GM19025 (cell line): ENCODE data around the gene EHD2.

Experiments used
- ATAC-seq: cut with Tn5 transposase; IDR thresholded peaks from one replicate; pipeline ENCODE4 v1.9.1; 2021; ENCODE audit warnings: mild to moderate bottlenecking, low read depth, moderate library complexity; ENCODE audit not compliant: unreplicated experiment

EHD2 gene

DNA sequence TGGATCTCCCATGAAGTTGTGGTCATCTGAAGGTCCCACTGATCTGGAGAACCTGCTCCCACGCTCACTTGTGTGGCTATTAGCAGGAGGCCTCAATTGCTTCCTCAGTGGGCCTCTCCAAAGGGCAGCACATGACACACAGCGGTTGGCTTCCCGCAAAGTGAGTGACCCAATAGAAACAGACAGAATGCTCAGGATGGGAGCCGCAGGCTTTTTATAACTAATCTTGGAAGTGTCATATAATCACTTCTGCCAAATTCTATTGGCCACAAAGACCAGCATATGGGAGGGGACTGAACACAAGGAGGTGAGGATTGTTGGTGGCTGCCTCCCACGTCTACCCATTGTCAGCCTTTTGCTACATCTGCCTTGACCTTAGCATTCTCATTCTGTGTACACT lies 22.1 kb upstream of the EHD2 start:
- ATAC-seq, result no peak

DNA sequence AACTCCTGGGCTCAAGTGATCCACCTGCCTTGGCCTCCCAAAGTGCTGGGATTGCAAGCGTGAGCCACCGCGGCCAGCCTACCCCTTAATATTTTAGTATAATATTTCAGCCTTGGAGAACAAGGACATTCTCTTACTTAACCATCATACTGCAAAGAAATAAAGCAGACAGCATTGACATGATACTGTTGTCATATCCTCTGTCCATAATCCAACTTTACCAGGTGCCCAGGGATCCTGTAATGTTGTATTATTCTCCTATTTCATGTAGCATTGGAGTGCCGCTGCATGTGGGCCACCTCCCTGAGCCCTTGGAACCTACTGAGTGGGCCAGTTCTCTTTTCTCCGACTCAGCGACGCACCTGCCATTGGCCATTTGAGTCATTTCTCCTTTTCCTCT lies 21.4 kb upstream of the EHD2 start:
- no peak for ATAC-seq

DNA sequence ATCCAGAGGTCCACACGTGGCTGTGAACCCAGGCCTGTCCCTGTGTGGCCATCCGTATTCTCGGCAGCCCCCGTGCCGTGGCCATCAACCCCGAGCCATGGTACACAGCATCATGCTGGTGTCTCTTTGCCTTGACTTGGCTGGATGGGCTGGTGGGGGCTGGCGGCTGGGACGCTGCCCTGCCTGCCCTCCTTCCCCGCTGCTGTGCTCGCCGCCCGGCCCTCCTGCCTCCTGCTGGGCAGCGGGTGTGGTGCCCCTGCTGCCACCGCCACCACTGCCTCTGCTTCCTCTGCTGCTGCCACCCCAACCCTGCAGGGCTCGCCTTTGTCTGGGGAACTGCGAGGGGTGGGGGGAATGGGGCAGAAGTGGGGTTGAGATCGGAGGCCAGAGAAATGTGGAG lies 19.7 kb upstream of the EHD2 start:
- ATAC-seq, result no peak

DNA sequence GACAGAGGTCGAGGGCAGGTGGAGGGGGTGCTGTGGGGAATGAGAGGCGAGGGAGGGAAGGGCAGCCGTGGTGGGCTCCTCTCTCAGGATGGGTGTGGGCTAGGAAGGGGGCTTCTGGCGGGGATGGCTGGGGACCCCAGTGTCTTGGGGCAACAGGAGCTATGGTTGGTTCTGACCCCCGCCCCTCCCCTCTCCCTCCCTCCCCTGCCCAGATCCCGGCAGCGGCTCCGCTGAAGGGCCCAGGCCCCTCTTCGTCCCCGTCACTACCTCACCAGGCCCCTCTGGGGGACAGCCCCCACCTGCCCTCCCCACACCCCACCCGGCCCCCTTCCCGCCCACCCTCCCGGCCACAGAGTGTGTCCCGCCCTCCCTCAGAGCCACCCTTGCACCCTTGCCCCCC lies 19.3 kb upstream of the EHD2 start:
- ATAC-seq, result no peak

DNA sequence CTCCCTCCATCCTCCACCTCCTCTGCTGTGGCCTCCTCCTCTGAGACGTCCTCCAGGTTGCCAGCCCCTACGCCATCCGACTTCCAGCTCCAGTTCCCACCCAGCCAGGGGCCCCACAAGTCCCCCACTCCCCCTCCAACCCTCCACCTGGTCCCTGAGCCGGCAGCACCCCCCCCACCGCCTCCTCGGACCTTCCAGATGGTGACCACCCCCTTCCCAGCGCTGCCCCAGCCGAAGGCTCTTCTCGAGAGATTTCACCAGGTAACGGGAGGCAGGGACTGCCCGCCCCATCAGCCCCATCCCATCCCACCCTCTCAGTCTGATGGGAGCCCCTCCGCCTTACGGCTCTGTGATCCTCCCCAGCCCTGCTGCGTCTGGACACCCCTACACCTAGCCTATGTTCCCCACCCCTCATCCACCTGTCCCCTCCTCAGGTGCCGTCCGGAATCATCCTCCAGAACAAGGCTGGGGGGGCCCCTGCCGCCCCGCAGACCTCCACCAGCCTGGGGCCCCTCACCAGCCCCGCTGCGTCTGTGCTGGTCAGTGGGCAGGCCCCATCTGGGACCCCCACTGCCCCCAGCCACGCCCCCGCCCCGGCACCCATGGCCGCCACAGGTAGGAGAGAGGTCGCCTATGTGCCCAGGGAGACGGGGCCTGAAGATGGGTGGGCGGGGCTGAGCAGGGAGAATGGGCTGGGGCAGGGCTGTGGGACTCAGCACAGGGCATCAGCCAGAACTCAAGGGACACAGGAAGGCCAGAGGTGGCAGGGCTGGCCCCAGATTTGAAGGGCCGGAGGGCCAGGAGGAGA lies 18.6 kb upstream of the EHD2 start:
- ATAC-seq, result no peak

DNA sequence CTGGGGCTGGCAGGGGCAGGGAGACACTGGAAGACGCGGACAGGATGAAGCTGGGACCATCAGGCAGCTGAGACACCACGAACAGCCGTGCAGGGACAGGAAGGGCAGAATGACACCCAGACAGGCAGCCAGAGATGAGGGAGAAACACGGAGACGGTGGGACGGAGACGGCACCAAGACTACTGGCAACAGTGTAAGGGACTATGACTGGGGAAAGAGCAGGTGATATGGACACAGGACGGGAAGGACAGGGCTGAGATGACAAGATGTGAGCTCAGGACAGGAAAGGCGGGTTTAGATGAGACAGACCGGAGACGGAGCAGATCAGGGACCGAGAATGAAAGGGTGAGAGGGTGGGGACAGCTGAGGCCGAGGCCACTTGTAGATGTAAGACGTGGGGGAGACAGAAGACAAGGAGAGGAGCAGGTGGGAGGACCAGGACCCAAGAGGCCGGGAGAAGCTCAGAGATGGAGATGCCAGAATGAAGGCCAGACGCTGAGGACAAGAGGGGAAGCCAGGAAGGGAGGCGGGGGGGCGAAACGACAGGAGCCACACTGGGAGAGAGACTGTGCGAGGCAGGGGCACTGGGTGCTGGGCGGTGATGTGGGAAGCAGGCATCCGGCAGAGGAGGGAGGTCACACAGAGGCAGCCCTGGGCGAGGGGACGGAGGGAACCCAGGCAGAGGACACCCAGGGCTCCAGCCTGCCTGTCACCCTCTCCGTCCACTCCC lies 17.5 kb upstream of the EHD2 start:
- no peak for ATAC-seq

DNA sequence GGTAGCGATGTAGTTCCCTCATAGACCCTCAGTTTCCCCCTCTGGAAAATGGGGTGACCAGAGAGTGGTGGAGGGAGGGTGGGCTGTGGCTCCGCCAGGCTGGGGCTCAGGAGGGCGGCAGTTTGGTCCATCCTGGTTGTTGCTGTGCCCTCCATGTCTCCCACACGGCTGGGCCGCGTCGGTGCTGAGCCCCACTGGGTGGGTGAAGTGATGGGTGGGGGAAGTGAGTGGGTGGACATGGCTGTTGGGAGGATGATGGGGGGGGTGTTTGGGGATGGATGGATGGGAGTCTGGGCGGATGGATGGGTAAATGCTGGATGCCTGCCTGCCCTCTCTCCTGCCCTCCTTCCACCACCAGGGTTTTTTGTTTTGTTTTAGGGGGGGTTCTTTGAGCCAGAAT lies 16.6 kb upstream of the EHD2 start:
- no peak for ATAC-seq

DNA sequence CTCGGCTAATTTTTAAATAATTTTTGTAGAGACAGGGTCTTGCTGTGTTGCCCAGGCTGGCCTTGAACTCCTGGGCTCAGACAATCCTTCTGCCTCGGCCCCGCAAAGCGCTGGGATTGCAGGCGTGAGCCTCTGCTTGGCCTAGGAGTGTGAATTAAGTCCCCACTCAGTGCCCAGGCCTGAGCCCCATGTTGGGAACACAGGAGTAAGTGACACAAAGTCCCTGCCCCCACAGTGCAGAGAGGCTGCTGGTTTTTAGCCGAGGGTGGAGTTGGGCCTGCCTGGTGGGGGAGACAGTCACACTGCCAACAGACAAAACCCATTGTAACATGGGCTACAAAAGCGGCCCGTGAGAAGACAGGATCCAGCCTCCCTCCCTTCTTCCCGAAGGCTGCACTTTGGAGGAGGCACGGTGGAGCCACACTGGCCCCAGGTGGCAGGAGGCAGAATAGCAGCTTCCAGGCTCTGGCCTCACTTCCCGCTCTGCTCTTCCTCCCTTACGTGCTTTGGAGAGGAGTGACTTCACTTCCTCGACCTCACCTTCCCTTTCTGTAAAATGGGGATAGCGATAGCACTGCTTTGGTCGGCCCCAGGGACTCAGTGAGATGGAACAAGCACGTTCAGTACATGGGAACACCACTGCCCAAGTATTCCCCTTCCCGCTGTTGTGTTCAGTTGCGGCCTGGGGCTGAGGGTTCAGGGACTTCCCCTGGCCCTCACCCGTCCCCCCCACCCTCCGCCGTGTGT lies 15.2 kb upstream of the EHD2 start:
- ATAC-seq, result no peak

DNA sequence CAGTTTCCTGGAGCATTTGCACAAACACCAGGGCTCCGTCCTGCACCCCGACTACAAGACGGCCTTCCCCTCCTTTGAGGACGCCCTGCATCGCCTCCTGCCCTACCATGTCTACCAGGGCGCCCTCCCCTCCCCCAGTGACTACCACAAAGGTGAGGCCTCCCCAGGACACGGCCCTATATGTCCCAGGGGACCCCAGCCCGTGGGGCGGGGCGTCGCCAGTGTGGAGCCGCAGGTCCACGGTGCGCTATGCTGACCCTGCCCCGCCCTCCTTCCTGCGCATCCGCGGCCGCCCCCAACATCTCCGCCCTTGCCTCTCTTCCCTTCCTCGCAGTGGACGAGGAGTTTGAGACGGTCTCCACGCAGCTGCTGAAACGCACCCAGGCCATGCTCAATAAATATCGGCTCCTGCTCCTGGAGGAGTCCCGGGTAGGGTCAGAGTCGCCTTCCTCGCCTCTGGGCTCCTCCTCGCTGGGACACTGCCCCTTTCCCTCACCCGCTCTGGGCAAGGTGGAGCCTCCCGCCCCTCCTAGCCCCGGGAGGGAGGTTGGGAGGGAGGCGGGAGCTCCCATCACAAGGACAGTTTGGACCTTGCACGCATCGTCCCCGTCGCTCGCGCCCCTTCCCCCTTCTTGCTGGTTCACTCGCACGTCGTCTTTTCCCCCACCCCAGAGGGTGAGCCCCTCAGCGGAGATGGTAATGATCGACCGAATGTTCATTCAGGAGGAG lies 14.4 kb upstream of the EHD2 start:
- ATAC-seq, result no peak

DNA sequence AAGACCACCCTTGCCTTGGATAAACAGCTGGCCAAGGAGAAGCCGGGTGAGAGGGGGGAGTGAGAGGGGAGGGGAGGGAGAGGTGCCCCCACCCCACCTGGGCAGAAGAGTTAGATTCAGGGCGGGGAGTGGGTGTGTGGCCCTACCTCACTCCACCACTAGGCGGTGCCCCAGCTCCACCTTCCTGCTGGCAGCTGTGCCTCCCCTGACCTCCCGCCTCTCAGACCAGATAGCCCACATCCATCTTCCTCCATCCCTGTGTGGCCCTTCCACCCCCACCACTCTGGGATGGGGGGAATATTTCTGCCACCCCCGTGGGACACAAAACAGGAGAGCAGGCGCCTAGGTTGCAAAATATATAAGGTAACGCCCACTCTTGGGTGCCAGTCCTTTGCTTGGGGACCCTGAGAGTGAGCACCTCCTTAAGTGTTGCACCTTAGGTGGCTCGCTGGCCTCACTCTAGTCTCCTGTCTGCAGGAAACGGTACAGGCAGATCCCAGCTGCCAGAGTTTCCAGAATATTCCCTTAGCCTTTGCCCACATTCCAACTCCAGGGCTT lies 13.8 kb upstream of the EHD2 start:
- ATAC-seq, result no peak

DNA sequence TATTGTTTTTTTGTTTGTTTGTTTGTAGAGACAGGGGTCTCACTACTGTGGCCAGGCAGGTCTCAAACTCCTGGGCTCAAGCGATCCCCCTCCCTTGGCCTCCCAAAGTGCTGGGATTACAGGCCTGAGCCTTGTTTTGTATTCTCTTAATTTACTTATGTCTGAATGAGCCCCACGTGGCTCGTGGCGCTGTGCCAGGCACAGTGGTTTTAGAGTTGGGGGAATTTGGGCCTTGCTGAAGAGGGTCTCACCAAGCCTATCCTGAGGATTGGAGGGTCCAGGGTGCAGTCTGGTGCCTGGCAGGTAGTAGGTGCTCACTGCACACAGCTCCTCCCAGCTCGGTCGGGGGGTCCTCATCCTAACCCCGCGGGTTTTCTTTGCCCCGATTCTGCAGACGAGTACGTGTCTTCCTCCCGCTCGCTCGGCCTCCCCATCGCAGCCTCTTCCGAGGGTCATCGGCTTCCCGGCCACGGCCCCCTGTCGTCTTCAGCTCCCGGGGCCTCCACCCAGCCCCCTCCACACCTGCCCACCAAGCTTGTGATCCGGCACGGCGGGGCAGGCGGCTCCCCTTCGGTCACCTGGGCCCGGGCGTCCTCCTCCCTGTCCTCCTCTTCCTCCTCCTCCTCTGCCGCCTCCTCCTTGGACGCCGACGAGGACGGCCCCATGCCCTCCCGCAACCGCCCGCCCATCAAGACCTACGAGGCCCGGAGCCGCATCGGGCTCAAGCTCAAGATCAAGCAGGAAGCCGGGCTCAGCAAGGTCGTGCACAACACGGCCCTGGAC lies 12.1 kb upstream of the EHD2 start:
- no peak for ATAC-seq

DNA sequence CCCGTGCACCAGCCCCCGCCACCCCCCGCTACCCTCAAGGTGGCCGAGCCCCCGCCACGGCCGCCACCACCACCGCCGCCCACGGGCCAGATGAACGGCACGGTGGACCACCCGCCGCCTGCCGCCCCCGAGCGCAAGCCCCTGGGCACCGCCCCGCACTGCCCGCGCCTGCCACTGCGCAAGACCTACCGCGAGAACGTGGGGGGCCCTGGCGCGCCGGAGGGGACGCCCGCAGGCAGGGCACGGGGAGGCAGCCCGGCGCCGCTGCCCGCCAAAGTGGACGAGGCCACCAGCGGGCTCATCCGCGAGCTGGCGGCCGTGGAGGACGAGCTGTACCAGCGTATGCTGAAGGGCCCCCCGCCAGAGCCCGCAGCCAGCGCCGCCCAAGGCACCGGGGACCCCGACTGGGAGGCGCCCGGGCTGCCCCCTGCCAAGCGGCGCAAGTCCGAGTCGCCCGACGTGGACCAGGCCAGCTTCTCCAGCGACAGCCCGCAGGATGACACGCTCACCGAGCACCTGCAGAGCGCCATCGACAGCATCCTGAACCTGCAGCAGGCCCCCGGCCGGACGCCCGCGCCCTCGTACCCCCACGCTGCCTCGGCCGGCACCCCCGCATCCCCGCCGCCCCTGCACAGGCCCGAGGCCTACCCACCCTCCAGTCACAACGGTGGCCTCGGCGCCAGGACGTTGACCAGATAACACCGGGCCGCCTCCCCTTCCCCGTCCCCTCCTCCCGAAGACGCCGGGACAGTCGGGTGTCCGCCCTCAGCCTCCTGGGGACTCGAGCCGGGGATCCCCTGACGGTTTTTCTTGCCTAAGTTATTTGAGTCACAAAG lies 11.3 kb upstream of the EHD2 start:
- ATAC-seq, result no peak

DNA sequence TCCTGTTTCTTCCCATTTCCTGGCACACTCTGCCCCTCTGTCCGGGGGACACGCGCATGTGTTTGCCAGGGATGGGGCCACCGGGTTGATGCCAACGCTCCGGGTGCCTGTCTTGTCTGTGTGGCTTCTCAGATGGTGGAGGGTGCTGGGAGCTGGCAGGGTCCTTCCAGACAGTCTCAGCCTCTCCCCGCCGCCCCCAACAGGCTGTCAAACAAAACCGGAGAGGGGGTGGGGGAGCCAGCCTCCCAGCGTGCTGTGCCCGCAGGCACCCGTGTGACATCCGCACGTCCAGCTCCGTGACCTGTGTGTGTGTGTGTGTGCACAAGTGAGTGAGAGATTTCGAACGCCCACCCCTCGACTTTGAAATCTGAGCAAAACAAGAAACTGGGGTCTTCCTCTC lies 10.6 kb upstream of the EHD2 start:
- ATAC-seq, result no peak

DNA sequence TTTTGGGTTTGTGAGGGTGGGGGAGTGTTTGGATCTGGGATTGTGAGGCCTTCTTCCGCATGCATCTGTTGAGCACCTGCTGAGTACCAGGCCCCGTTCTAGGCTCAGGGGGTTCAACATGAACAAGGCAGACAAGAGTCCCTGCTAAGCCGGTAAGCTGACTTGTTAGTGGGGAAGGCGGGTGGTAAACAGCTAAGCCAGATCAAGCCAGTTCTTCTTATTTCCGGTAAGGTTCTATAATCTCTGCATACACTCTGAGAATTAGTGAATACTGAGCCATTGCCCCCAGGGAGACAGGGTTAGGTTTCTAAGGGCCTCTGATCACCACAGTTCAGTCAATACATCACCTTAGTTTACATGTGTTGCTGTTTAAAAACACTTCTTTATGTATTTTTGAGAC lies 9.9 kb upstream of the EHD2 start:
- no peak for ATAC-seq

DNA sequence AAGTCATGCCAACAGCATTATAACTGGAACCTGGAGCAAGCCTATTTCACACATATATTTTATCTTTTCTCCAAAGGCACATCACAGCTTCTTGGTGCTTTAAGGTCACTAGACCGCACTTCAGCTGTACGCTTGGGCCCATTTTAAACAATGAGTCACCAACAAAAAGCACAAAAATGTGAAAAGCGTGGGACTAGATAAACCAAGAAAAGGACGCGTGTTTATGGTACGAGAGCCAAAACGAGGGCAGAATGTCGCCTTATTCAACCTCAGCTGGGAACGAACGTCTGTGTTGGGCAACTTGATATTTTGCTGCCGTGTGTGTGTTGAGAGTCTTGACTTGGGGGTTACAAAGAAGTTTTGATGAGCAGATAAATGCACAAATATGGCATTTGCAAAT lies 9.2 kb upstream of the EHD2 start:
- ATAC-seq, result no peak

DNA sequence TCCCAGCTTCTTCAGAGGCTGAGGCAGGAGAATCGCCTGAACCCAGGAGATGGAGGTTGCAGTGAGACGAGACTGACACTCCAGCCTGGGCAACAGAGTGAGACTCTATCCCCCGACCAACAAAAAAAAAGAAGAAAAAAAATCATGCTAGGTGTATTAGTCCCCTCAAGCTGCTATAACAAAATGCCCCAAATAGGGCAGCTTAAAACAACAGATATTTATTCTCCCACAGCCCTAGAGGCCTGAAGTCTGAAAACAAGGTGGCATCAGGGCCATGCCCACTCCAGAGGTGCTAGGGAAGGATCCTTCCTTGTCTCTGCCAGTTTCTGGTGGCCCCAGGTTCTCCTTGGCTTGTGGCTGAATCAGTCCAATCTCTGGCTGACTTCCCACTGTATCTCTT lies 8.6 kb upstream of the EHD2 start:
- ATAC-seq, result no peak

DNA sequence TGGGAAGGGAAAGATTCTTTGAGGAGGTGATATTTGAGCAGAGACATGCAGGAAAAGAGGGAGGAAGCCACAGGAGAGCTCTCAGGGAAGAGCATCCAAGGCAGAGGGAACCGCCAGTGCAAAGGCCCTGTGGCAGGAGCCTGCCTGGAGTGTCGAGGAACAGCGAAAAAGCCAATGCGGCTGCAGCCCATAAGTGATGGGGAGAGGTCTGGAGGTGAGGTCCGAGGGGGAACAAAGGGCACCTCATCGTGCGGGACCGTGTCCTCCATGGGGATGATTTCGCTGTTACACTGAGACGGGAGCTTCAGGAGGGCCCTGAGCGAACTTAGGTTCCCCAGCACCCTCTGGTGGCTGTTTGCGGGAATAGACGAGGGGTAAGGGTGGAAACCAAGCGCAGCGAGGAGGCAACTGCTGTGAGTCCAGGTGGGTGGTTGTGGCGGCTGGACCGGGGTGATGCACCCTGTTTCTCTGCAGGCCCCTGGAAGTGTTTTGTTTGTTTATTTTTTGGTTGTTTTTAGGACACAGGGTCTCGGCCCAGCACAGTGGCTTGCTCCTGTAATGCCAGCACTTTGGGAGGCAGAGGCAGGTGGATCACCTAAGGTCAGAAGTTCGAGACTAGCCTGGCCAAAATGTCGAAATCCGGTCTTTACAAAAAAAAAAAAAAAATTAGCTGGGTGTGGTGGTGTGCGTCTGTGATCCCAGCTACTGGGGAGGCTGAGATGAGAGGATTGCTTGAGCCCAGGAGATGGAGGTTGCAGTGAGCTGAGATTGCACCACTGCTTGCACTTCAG lies 5.9 kb upstream of the EHD2 start:
- no peak for ATAC-seq

DNA sequence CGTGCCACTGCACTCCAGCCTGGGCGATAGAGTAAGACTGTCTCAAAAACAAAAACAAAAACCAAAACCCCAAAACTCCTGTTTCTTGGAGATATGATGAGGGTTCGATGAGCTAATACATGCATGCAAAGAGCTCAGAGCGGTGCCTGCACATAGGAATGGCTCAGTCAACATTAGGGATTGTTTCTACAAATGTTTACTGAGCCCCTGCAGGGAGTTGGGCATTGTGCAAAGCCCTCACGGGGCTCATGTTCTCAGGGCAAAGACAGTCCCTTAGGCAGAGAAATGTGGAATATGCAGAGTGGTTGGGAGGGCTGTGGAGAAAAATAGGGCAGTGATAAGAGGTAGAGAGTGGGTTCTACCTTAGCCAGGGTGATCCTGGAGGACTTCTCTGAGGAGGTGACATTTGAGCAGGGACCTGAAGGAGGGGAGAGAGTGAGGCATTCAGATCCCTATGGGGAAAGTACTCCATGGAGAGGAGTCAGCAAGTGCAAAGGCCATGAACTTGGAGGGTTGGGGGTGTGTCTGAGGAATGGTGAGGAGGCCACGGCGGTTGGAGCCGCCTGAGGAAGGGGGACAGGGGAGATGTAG lies 1.5 kb upstream of the EHD2 start:
- no peak for ATAC-seq
